OCI-LY7 (cell line): ENCODE data around the gene PCED1B.

ENCODE experiments used
- EZH2phosphoT487 ChIP-seq: fragments of 200-600 bp; sonication (generic); IDR thresholded peaks from 2 replicates; pipeline ENCODE4 v1.6.1; 2018; ENCODE audit warnings: low read depth, borderline replicate concordance, mild to moderate bottlenecking, mixed run types, antibody characterized with exemption, low read length, moderate library complexity, mixed read lengths
- TF ChIP-seq, protein P1 (sequence below): fragments of 200-600 bp; sonication (generic); conservative IDR thresholded peaks from 2 replicates; pipeline ENCODE4 v1.5.1; 2014; ENCODE audit warnings: mild to moderate bottlenecking, antibody characterized with exemption, low read length, moderate library complexity, mixed read lengths

- TF ChIP-seq, protein P1, sequence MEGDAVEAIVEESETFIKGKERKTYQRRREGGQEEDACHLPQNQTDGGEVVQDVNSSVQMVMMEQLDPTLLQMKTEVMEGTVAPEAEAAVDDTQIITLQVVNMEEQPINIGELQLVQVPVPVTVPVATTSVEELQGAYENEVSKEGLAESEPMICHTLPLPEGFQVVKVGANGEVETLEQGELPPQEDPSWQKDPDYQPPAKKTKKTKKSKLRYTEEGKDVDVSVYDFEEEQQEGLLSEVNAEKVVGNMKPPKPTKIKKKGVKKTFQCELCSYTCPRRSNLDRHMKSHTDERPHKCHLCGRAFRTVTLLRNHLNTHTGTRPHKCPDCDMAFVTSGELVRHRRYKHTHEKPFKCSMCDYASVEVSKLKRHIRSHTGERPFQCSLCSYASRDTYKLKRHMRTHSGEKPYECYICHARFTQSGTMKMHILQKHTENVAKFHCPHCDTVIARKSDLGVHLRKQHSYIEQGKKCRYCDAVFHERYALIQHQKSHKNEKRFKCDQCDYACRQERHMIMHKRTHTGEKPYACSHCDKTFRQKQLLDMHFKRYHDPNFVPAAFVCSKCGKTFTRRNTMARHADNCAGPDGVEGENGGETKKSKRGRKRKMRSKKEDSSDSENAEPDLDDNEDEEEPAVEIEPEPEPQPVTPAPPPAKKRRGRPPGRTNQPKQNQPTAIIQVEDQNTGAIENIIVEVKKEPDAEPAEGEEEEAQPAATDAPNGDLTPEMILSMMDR = no peak
- no peak for TF ChIP-seq EZH2phosphoT487
Measured at GRCh38 chr12:47159348-47159747, 79.9 kb downstream of the PCED1B start.
